AG09319 (cell line): Measurements from ENCODE around the gene ZNF768.
A peak's percentile ranks its signal among the peaks of the same experiment; 100 is the strongest.

Experiments
- DNase-seq: peaks from one replicate; pipeline ENCODE4 v3.0.0-alpha.2; 2010; ENCODE audit warnings: low read depth; ENCODE audit errors: extremely low read depth
- CTCF ChIP-seq: IDR thresholded peaks from 2 replicates; pipeline ENCODE4 v1.5.1; 2011; ENCODE audit warnings: low read depth, mild to moderate bottlenecking, inconsistent platforms, low read length, moderate library complexity

ZNF768 gene

GRCh38 chr16:30526137-30526822 lies at the start of gene ZNF768:
TSS of gene ZNF768 (minus strand) at chr16:30526566. CDS start at chr16:30526413, 153 bp downstream.
- DNase-seq: no peak
- TF ChIP-seq CTCF: no peak

GRCh38 chr16:30574678-30575077 lies 48.3 kb upstream of the ZNF768 start:
- no peak for DNase-seq

GRCh38 chr16:30571445-30572322 lies 45.3 kb upstream of the ZNF768 start, which contains the start of gene ZNF688:
TSS of gene ZNF688 (minus strand) at chr16:30571714. CDS start at chr16:30571629, 85 bp downstream.
- peak; percentile 95 for DNase-seq
- no peak for TF ChIP-seq CTCF

More at GRCh38 chr16:30574678-30575077, 48.3 kb upstream of the ZNF768 start:
- no peak for TF ChIP-seq CTCF

- DNase-seq: no peak
- no peak for TF ChIP-seq CTCF
Measured at GRCh38 chr16:30570636-30571444, 44.5 kb upstream of the ZNF768 start.

- no peak for DNase-seq
- TF ChIP-seq CTCF: no peak
Measured at GRCh38 chr16:30569746-30570635, 43.6 kb upstream of the ZNF768 start.

- no peak for TF ChIP-seq CTCF
- no peak for DNase-seq
Measured at GRCh38 chr16:30569281-30569680, 42.9 kb upstream of the ZNF768 start.
